HG02938 (cell line): Measurements from ENCODE around the gene MAP3K7.

Experiments used
- ATAC-seq: cut with Tn5 transposase; IDR thresholded peaks from one replicate; pipeline ENCODE4 v1.9.1; 2021; ENCODE audit warnings: mild to moderate bottlenecking, moderate library complexity; ENCODE audit not compliant: unreplicated experiment

Gene MAP3K7

GRCh38 chr6:90586836-90587638 is at the start of gene MAP3K7:
Gene MAP3K7 (minus strand): TSS chr6:90587072. CDS start chr6:90586883, 189 bp downstream.
- peak; percentile 88 for ATAC-seq

- ATAC-seq: no peak
Measured at GRCh38 chr6:90631046-90631445, 44.2 kb upstream of the MAP3K7 start.

- no peak for ATAC-seq
Measured at GRCh38 chr6:90621581-90621980, 34.7 kb upstream of the MAP3K7 start.

GRCh38 chr6:90619221-90619620 is 32.3 kb upstream of the MAP3K7 start:
- no peak for ATAC-seq

- ATAC-seq: no peak
Measured at GRCh38 chr6:90612313-90612680, 25.4 kb upstream of the MAP3K7 start.

- peak; percentile 9 for ATAC-seq
Measured at GRCh38 chr6:90611543-90612312, 24.9 kb upstream of the MAP3K7 start.

GRCh38 chr6:90610751-90611542 is 24.1 kb upstream of the MAP3K7 start:
- ATAC-seq: peak; percentile 64

- no peak for ATAC-seq
Measured at GRCh38 chr6:90610301-90610750, 23.5 kb upstream of the MAP3K7 start.

GRCh38 chr6:90605749-90606340 is 19.0 kb upstream of the MAP3K7 start:
- ATAC-seq: no peak

GRCh38 chr6:90604546-90604945 is 17.7 kb upstream of the MAP3K7 start:
- no peak for ATAC-seq

- ATAC-seq: no peak
Measured at GRCh38 chr6:90599151-90599550, 12.3 kb upstream of the MAP3K7 start.

- no peak for ATAC-seq
Measured at GRCh38 chr6:90598192-90598951, 11.5 kb upstream of the MAP3K7 start.

- ATAC-seq: no peak
Measured at GRCh38 chr6:90596967-90597539, 10.2 kb upstream of the MAP3K7 start.

- ATAC-seq: no peak
Measured at GRCh38 chr6:90595854-90596253, 9.0 kb upstream of the MAP3K7 start.

GRCh38 chr6:90586546-90586835 is 381 bp downstream of the MAP3K7 start:
- ATAC-seq: peak; percentile 23

- peak; percentile 24 for ATAC-seq
Measured at GRCh38 chr6:90584636-90585255, 2.1 kb downstream of the MAP3K7 start.

GRCh38 chr6:90583836-90584481 is 2.9 kb downstream of the MAP3K7 start:
- ATAC-seq: no peak

- no peak for ATAC-seq
Measured at GRCh38 chr6:90583179-90583835, 3.6 kb downstream of the MAP3K7 start.

GRCh38 chr6:90581146-90581545 is 5.7 kb downstream of the MAP3K7 start:
- ATAC-seq: no peak
